Activated CD4-positive, alpha-beta T cell treated with anti-CD3 and anti-CD28 coated beads, Interleukin-2, amount 50 U/mL, for 16 hours (primary cell): ENCODE data around the gene IVNS1ABP.
"Not testable (repeated sequence)": the region's sequence is repeated elsewhere in the genome, so short reads cannot be mapped to it uniquely, and the experiment has no call there.

Experiments
- DNase-seq: peaks from one replicate; pipeline ENCODE4 v3.0.0-alpha.2; 2020

The IVNS1ABP gene

GRCh38 chr1:185291159-185291558 lies 25.9 kb downstream of the IVNS1ABP start:
- DNase-seq, result no peak

GRCh38 chr1:185289880-185290279 lies 27.2 kb downstream of the IVNS1ABP start:
- no peak for DNase-seq

- no peak for DNase-seq
Measured at GRCh38 chr1:185288435-185288834, 28.6 kb downstream of the IVNS1ABP start.

GRCh38 chr1:185287451-185287850 lies 29.6 kb downstream of the IVNS1ABP start:
- DNase-seq, result no peak

- DNase-seq, result no peak
Measured at GRCh38 chr1:185284533-185285276, 32.3 kb downstream of the IVNS1ABP start.

- DNase-seq, result no peak
Measured at GRCh38 chr1:185284116-185284515, 32.9 kb downstream of the IVNS1ABP start.

GRCh38 chr1:185281245-185281644 lies 35.8 kb downstream of the IVNS1ABP start:
- peak; percentile 15 for DNase-seq

- no peak for DNase-seq
Measured at GRCh38 chr1:185280589-185280988, 36.5 kb downstream of the IVNS1ABP start.

GRCh38 chr1:185279571-185279970 lies 37.5 kb downstream of the IVNS1ABP start:
- DNase-seq, result no peak

GRCh38 chr1:185271921-185272320 lies 45.1 kb downstream of the IVNS1ABP start:
- no peak for DNase-seq

- no peak for DNase-seq
Measured at GRCh38 chr1:185268352-185268751, 48.7 kb downstream of the IVNS1ABP start.

- no peak for DNase-seq
Measured at GRCh38 chr1:185267701-185268100, 49.3 kb downstream of the IVNS1ABP start.

GRCh38 chr1:185267301-185267700 lies 49.7 kb downstream of the IVNS1ABP start:
- DNase-seq, result no peak

- DNase-seq, result no peak
Measured at GRCh38 chr1:185265314-185265713, 51.7 kb downstream of the IVNS1ABP start.

GRCh38 chr1:185263780-185264179 lies 53.3 kb downstream of the IVNS1ABP start:
- no peak for DNase-seq

GRCh38 chr1:185263292-185263691 lies 53.8 kb downstream of the IVNS1ABP start:
- no peak for DNase-seq

GRCh38 chr1:185262151-185262550 lies 54.9 kb downstream of the IVNS1ABP start:
- no peak for DNase-seq

- DNase-seq, result no peak
Measured at GRCh38 chr1:185260611-185261010, 56.4 kb downstream of the IVNS1ABP start.

GRCh38 chr1:185258676-185259075 lies 58.4 kb downstream of the IVNS1ABP start:
- no peak for DNase-seq

GRCh38 chr1:185257950-185258208 lies 59.2 kb downstream of the IVNS1ABP start:
- DNase-seq, result no peak

- not testable (repeated sequence) for DNase-seq
Measured at GRCh38 chr1:185257116-185257949, 59.7 kb downstream of the IVNS1ABP start.

GRCh38 chr1:185255595-185255994 lies 61.4 kb downstream of the IVNS1ABP start:
- not testable (repeated sequence) for DNase-seq

- not testable (repeated sequence) for DNase-seq
Measured at GRCh38 chr1:185252404-185252803, 64.6 kb downstream of the IVNS1ABP start.

- not testable (repeated sequence) for DNase-seq
Measured at GRCh38 chr1:185251928-185252327, 65.1 kb downstream of the IVNS1ABP start.
